HS-27A (cell line): ENCODE measurements around the gene NREP.
A peak's percentile ranks its signal among the peaks of the same experiment; 100 is the strongest.

Source experiments
- DNase-seq: peaks from one replicate; pipeline ENCODE4 v3.0.0-alpha.2; 2012; ENCODE audit warnings: low read depth, missing footprints

Gene NREP

GRCh38 chr5:111695991-111696390, 61.0 kb downstream of the NREP start:
- no peak for DNase-seq

GRCh38 chr5:111694133-111694532, 62.9 kb downstream of the NREP start:
- no peak for DNase-seq

GRCh38 chr5:111691914-111692313, 65.1 kb downstream of the NREP start:
- no peak for DNase-seq

GRCh38 chr5:111691508-111691907, 65.5 kb downstream of the NREP start:
- no peak for DNase-seq

- no peak for DNase-seq
Measured at GRCh38 chr5:111689357-111689935, 67.5 kb downstream of the NREP start.

- no peak for DNase-seq
Measured at GRCh38 chr5:111685969-111686368, 71.0 kb downstream of the NREP start.

- DNase-seq = no peak
Measured at GRCh38 chr5:111682641-111683040, 74.4 kb downstream of the NREP start.

GRCh38 chr5:111682121-111682520, 74.9 kb downstream of the NREP start:
- DNase-seq = no peak

GRCh38 chr5:111681414-111682120, 75.4 kb downstream of the NREP start:
- no peak for DNase-seq

- peak; percentile 55 for DNase-seq
Measured at GRCh38 chr5:111680737-111681413, 76.1 kb downstream of the NREP start.

- no peak for DNase-seq
Measured at GRCh38 chr5:111679611-111680010, 77.4 kb downstream of the NREP start.
